Measurements from ENCODE around the gene CCDC172.

DNA sequence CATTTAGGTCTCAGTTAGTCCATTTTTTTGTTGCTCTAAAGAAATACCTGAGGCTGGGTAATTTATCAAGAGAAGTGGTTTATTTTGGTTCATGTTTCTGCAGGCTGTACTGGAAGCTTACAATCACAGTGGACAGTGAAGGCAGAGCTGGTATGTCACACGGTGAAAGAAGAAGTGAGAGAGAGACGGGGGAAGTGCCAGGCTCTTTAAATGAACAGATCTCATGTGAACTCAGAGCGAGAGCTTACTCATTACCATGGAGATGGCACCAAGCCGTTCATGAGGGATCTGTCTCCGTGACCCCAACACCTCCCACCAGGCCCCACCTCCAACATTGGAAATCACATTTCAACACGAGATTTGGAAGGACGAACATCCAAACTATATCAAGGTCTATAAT, 84.5 kb downstream of the CCDC172 start:
- TF ChIP-seq, protein P1, sequence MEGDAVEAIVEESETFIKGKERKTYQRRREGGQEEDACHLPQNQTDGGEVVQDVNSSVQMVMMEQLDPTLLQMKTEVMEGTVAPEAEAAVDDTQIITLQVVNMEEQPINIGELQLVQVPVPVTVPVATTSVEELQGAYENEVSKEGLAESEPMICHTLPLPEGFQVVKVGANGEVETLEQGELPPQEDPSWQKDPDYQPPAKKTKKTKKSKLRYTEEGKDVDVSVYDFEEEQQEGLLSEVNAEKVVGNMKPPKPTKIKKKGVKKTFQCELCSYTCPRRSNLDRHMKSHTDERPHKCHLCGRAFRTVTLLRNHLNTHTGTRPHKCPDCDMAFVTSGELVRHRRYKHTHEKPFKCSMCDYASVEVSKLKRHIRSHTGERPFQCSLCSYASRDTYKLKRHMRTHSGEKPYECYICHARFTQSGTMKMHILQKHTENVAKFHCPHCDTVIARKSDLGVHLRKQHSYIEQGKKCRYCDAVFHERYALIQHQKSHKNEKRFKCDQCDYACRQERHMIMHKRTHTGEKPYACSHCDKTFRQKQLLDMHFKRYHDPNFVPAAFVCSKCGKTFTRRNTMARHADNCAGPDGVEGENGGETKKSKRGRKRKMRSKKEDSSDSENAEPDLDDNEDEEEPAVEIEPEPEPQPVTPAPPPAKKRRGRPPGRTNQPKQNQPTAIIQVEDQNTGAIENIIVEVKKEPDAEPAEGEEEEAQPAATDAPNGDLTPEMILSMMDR (IDR thresholded peaks at IDR 0.05) = no peak
- TF ChIP-seq POLR2A (IDR thresholded peaks at IDR 0.05) = no peak

Data from uterus (tissue), 2 donors.